ENCODE measurements around the gene TAAR5. TPM values are rescaled to one million over a fixed set of nuclear protein-coding genes. Genes with fewer than 3 reads are reported as not detected.
"Not testable (repeated sequence)": the region's sequence is repeated elsewhere in the genome, so short reads cannot be mapped to it uniquely, and the experiment has no call there.

Gene TAAR5
- total RNA-seq, result not detected
- not detected for polyA plus RNA-seq

GRCh38 chr6:132589454-132589853, at the start of gene TAAR5:
TAAR5 (minus strand) TSS chr6:132589741; CDS start chr6:132589686, 55 bp downstream.
- Mint-ChIP-seq H3K27me3 (no peaks in the 10 kb centered on the region), H3K9me3 (peaks cover 0 to 3% (median 0%) of the 10 kb centered on the region in 7 donors), H3K36me3 (no peaks in the 10 kb centered on the region), H3K4me1 (no peaks in the 10 kb centered on the region), H3K4me3 (no peak within 1 kb of the TSS), H3K27ac (no peak within 1 kb of the TSS)
- Histone ChIP-seq H3K27ac (ENCODE audit: insufficient read depth, low read length, poor library complexity, severe bottlenecking) (no peak within 1 kb of the TSS), H3K4me3 (ENCODE audit: low read depth, low read length) (no peak within 1 kb of the TSS), H3K4me1 (ENCODE audit: control insufficient read depth, insufficient read depth, low read length, poor library complexity, severe bottlenecking) (no peaks in the 10 kb centered on the region), H3K27me3 (ENCODE audit: control insufficient read depth, insufficient read depth, low read length) (peaks cover 8% of the 10 kb centered on the region), H3K9me3 (ENCODE audit: control insufficient read depth in 2 of 2, low read length in 2 of 2) (no peaks in the 10 kb centered on the region), H3K36me3 (ENCODE audit: control insufficient read depth, insufficient read depth, low read length) (no peaks in the 10 kb centered on the region)
- ATAC-seq (ENCODE audit: low read depth in 2 of 2) (no peak), DNase-seq (no peak)

GRCh38 chr6:132637135-132637534, 47.6 kb upstream of the TAAR5 start:
- peaks cover 40% of the 10 kb centered on the region for H3K27me3 Mint-ChIP-seq
- not testable (repeated sequence) for ATAC-seq (ENCODE audit: low read depth in 2 of 2); H3K27ac Mint-ChIP-seq

GRCh38 chr6:132635906-132636305, 46.4 kb upstream of the TAAR5 start:
- H3K27me3 Mint-ChIP-seq, result peaks cover 44% of the 10 kb centered on the region
- not testable (repeated sequence) for H3K36me3 Mint-ChIP-seq; H3K9me3 ChIP-seq (ENCODE audit: control insufficient read depth in 2 of 2, low read length in 2 of 2); H3K27me3 ChIP-seq (ENCODE audit: control insufficient read depth, insufficient read depth, low read length); ATAC-seq (ENCODE audit: low read depth in 2 of 2); H3K4me3 Mint-ChIP-seq; DNase-seq; H3K4me3 ChIP-seq (ENCODE audit: low read depth, low read length); H3K36me3 ChIP-seq (ENCODE audit: control insufficient read depth, insufficient read depth, low read length); H3K9me3 Mint-ChIP-seq; H3K4me1 Mint-ChIP-seq; H3K4me1 ChIP-seq (ENCODE audit: control insufficient read depth, insufficient read depth, low read length, poor library complexity, severe bottlenecking); H3K27ac ChIP-seq (ENCODE audit: insufficient read depth, low read length, poor library complexity, severe bottlenecking); H3K27ac Mint-ChIP-seq

More at GRCh38 chr6:132637135-132637534, 47.6 kb upstream of the TAAR5 start:
- H3K4me3 Mint-ChIP-seq; H3K36me3 ChIP-seq (ENCODE audit: control insufficient read depth, insufficient read depth, low read length); H3K4me1 Mint-ChIP-seq; H3K4me1 ChIP-seq (ENCODE audit: control insufficient read depth, insufficient read depth, low read length, poor library complexity, severe bottlenecking); H3K4me3 ChIP-seq (ENCODE audit: low read depth, low read length); H3K36me3 Mint-ChIP-seq; H3K27me3 ChIP-seq (ENCODE audit: control insufficient read depth, insufficient read depth, low read length); H3K27ac ChIP-seq (ENCODE audit: insufficient read depth, low read length, poor library complexity, severe bottlenecking); H3K9me3 ChIP-seq (ENCODE audit: control insufficient read depth in 2 of 2, low read length in 2 of 2); H3K9me3 Mint-ChIP-seq; DNase-seq: not testable (repeated sequence)

- not testable (repeated sequence) for H3K4me1 Mint-ChIP-seq; H3K4me3 Mint-ChIP-seq; H3K27ac ChIP-seq (ENCODE audit: insufficient read depth, low read length, poor library complexity, severe bottlenecking); H3K9me3 ChIP-seq (ENCODE audit: control insufficient read depth in 2 of 2, low read length in 2 of 2); H3K27me3 ChIP-seq (ENCODE audit: control insufficient read depth, insufficient read depth, low read length); H3K36me3 Mint-ChIP-seq; H3K4me1 ChIP-seq (ENCODE audit: control insufficient read depth, insufficient read depth, low read length, poor library complexity, severe bottlenecking); H3K9me3 Mint-ChIP-seq; H3K4me3 ChIP-seq (ENCODE audit: low read depth, low read length); ATAC-seq (ENCODE audit: low read depth in 2 of 2); DNase-seq; H3K27ac Mint-ChIP-seq; H3K36me3 ChIP-seq (ENCODE audit: control insufficient read depth, insufficient read depth, low read length)
- H3K27me3 Mint-ChIP-seq, result peaks cover 44% of the 10 kb centered on the region
These were observed 45.7 kb upstream of the TAAR5 start for GRCh38 chr6:132635288-132635687.

GRCh38 chr6:132634796-132635195, 45.3 kb upstream of the TAAR5 start:
- ATAC-seq (ENCODE audit: low read depth in 2 of 2), result no peak
- peaks cover 6% of the 10 kb centered on the region for H3K27me3 ChIP-seq (ENCODE audit: control insufficient read depth, insufficient read depth, low read length)
- DNase-seq, result no peak
- no peak overlapping the region for H3K4me3 Mint-ChIP-seq
- H3K4me1 Mint-ChIP-seq, result peaks cover 0 to 4% (median 0%) of the 10 kb centered on the region in 4 donors
- no peak overlapping the region for H3K4me3 ChIP-seq (ENCODE audit: low read depth, low read length)
- H3K9me3 ChIP-seq (ENCODE audit: control insufficient read depth in 2 of 2, low read length in 2 of 2), result no peaks in the 10 kb centered on the region
- H3K4me1 ChIP-seq (ENCODE audit: control insufficient read depth, insufficient read depth, low read length, poor library complexity, severe bottlenecking), result no peaks in the 10 kb centered on the region
- H3K27ac Mint-ChIP-seq, result no peak overlapping the region
- peaks cover 39% of the 10 kb centered on the region for H3K27me3 Mint-ChIP-seq
- H3K36me3 Mint-ChIP-seq, result peaks cover 3% of the 10 kb centered on the region
- no peak overlapping the region for H3K27ac ChIP-seq (ENCODE audit: insufficient read depth, low read length, poor library complexity, severe bottlenecking)
- peaks cover 0 to 4% (median 0%) of the 10 kb centered on the region in 7 donors for H3K9me3 Mint-ChIP-seq
- H3K36me3 ChIP-seq (ENCODE audit: control insufficient read depth, insufficient read depth, low read length), result no peaks in the 10 kb centered on the region

GRCh38 chr6:132633362-132633761, 43.8 kb upstream of the TAAR5 start:
- Mint-ChIP-seq H3K9me3 (peaks cover 0 to 4% (median 0%) of the 10 kb centered on the region in 7 donors), H3K27me3 (peaks cover 43% of the 10 kb centered on the region), H3K4me1 (no peaks in the 10 kb centered on the region), H3K36me3 (peaks cover 3% of the 10 kb centered on the region), H3K27ac (no peak overlapping the region), H3K4me3 (no peak overlapping the region)
- Histone ChIP-seq H3K27me3 (ENCODE audit: control insufficient read depth, insufficient read depth, low read length) (peaks cover 6% of the 10 kb centered on the region), H3K36me3 (ENCODE audit: control insufficient read depth, insufficient read depth, low read length) (no peaks in the 10 kb centered on the region), H3K4me1 (ENCODE audit: control insufficient read depth, insufficient read depth, low read length, poor library complexity, severe bottlenecking) (no peaks in the 10 kb centered on the region), H3K4me3 (ENCODE audit: low read depth, low read length) (no peak overlapping the region), H3K9me3 (ENCODE audit: control insufficient read depth in 2 of 2, low read length in 2 of 2) (no peaks in the 10 kb centered on the region), H3K27ac (ENCODE audit: insufficient read depth, low read length, poor library complexity, severe bottlenecking) (no peak overlapping the region)
- DNase-seq, result no peak
- ATAC-seq (ENCODE audit: low read depth in 2 of 2), result no peak

- no peak for DNase-seq
- peaks cover 13% of the 10 kb centered on the region for H3K27me3 Mint-ChIP-seq
These were observed 34.6 kb upstream of the TAAR5 start, which contains the start of gene TAAR2 for GRCh38 chr6:132624175-132624574. TAAR2 (minus strand) TSS chr6:132624275; CDS start chr6:132624275, 0 bp downstream.

GRCh38 chr6:132623106-132623845, 33.7 kb upstream of the TAAR5 start:
- H3K36me3 ChIP-seq (ENCODE audit: control insufficient read depth, insufficient read depth, low read length), result no peaks in the 10 kb centered on the region
- H3K4me1 ChIP-seq (ENCODE audit: control insufficient read depth, insufficient read depth, low read length, poor library complexity, severe bottlenecking), result no peaks in the 10 kb centered on the region
- H3K27ac Mint-ChIP-seq, result no peak overlapping the region
- DNase-seq (no peak), ATAC-seq (ENCODE audit: low read depth in 2 of 2) (no peak)
- H3K4me1 Mint-ChIP-seq, result peaks cover 0 to 2% (median 0%) of the 10 kb centered on the region in 4 donors
- peaks cover 14% of the 10 kb centered on the region for H3K27me3 Mint-ChIP-seq
- no peaks in the 10 kb centered on the region for H3K36me3 Mint-ChIP-seq
- peaks cover 0 to 3% (median 0%) of the 10 kb centered on the region in 7 donors for H3K9me3 Mint-ChIP-seq
- peaks cover 7% of the 10 kb centered on the region for H3K27me3 ChIP-seq (ENCODE audit: control insufficient read depth, insufficient read depth, low read length)
- no peak overlapping the region for H3K27ac ChIP-seq (ENCODE audit: insufficient read depth, low read length, poor library complexity, severe bottlenecking)
- H3K9me3 ChIP-seq (ENCODE audit: control insufficient read depth in 2 of 2, low read length in 2 of 2), result no peaks in the 10 kb centered on the region
- H3K4me3 Mint-ChIP-seq, result no peak overlapping the region
- H3K4me3 ChIP-seq (ENCODE audit: low read depth, low read length), result no peak overlapping the region

More at GRCh38 chr6:132624175-132624574, 34.6 kb upstream of the TAAR5 start, which contains the start of gene TAAR2:
- no peak within 1 kb of the TSS for H3K4me3 Mint-ChIP-seq
- no peak within 1 kb of the TSS for H3K27ac ChIP-seq (ENCODE audit: insufficient read depth, low read length, poor library complexity, severe bottlenecking)
- peaks cover 0 to 2% (median 0%) of the 10 kb centered on the region in 4 donors for H3K4me1 Mint-ChIP-seq
- ATAC-seq (ENCODE audit: low read depth in 2 of 2), result no peak
- H3K36me3 Mint-ChIP-seq, result no peaks in the 10 kb centered on the region
- peaks cover 7% of the 10 kb centered on the region for H3K27me3 ChIP-seq (ENCODE audit: control insufficient read depth, insufficient read depth, low read length)
- no peak within 1 kb of the TSS for H3K27ac Mint-ChIP-seq
- no peaks in the 10 kb centered on the region for H3K36me3 ChIP-seq (ENCODE audit: control insufficient read depth, insufficient read depth, low read length)
- no peak within 1 kb of the TSS for H3K4me3 ChIP-seq (ENCODE audit: low read depth, low read length)
- peaks cover 0 to 3% (median 0%) of the 10 kb centered on the region in 7 donors for H3K9me3 Mint-ChIP-seq
- H3K9me3 ChIP-seq (ENCODE audit: control insufficient read depth in 2 of 2, low read length in 2 of 2), result no peaks in the 10 kb centered on the region
- H3K4me1 ChIP-seq (ENCODE audit: control insufficient read depth, insufficient read depth, low read length, poor library complexity, severe bottlenecking), result no peaks in the 10 kb centered on the region

Data from CD4-positive, CD25-positive, alpha-beta regulatory T cell (primary cell).